Upper lobe of left lung (tissue), 4 donors: ENCODE data around the gene DCP1B.

Source experiments
- CTCF ChIP-seq, 6 experiments: fragments of 450-650 bp in 4 of 6; fragments of 200-600 bp in 2 of 6; sonication (generic) in 2 of 6; IDR thresholded peaks; one replicate each; pipeline ENCODE4 v1.5.1; 2016 to 2019; ENCODE audit warnings: antibody characterized with exemption in 6 of 6
- POLR2A ChIP-seq, 4 donors: fragments of 450-650 bp; IDR thresholded peaks; one replicate each; pipeline ENCODE4 v1.5.1; 2016 to 2017; ENCODE audit warnings: antibody characterized with exemption in 4 of 4, mild to moderate bottlenecking in 2 of 4

- TF ChIP-seq POLR2A (IDR thresholded peaks at IDR 0.05) (no peak), CTCF (IDR thresholded peaks at IDR 0.05) (no peak)
Measured at GRCh38 chr12:1977109-1977508, 27.1 kb downstream of the DCP1B start.
